ENCODE data around the gene WNK3.

WNK3 gene

GRCh38 chrX:54237014-54237413 lies 120.8 kb downstream of the WNK3 start:
- no peak for DNase-seq

- DNase-seq: no peak
Measured at GRCh38 chrX:54230435-54231148, 127.3 kb downstream of the WNK3 start.

GRCh38 chrX:54223581-54223980 lies 134.3 kb downstream of the WNK3 start:
- no peak for DNase-seq

GRCh38 chrX:54213603-54214002 lies 144.2 kb downstream of the WNK3 start:
- DNase-seq: no peak

- DNase-seq: no peak
Measured at GRCh38 chrX:54208531-54208930, 149.3 kb downstream of the WNK3 start.

- no peak for DNase-seq
Measured at GRCh38 chrX:54198262-54198661, 159.6 kb downstream of the WNK3 start.

GRCh38 chrX:54194982-54195588 lies 162.8 kb downstream of the WNK3 start:
- no peak for DNase-seq

- DNase-seq: no peak
Measured at GRCh38 chrX:54193085-54193821, 164.6 kb downstream of the WNK3 start.

GRCh38 chrX:54184474-54184873 lies 173.4 kb downstream of the WNK3 start:
- DNase-seq: no peak

GRCh38 chrX:54182864-54183613 lies 174.8 kb downstream of the WNK3 start, which contains the start of gene FAM120C:
Gene FAM120C, minus strand, starts transcription at chrX:54183254. Its CDS starts 56 bp downstream, at chrX:54183198.
- DNase-seq: peak; percentile 75

GRCh38 chrX:54182194-54182863 lies 175.5 kb downstream of the WNK3 start:
- DNase-seq: peak; percentile 73

- no peak for DNase-seq
Measured at GRCh38 chrX:54181202-54181953, 176.5 kb downstream of the WNK3 start.

GRCh38 chrX:54180403-54180802 lies 177.4 kb downstream of the WNK3 start:
- no peak for DNase-seq

GRCh38 chrX:54178100-54178940 lies 179.5 kb downstream of the WNK3 start:
- DNase-seq: no peak

GRCh38 chrX:54177306-54177705 lies 180.5 kb downstream of the WNK3 start:
- DNase-seq: no peak

GRCh38 chrX:54173791-54174190 lies 184.1 kb downstream of the WNK3 start:
- DNase-seq: no peak

GRCh38 chrX:54172455-54172854 lies 185.4 kb downstream of the WNK3 start:
- DNase-seq: no peak

- no peak for DNase-seq
Measured at GRCh38 chrX:54171527-54172250, 186.2 kb downstream of the WNK3 start.

- no peak for DNase-seq
Measured at GRCh38 chrX:54171091-54171490, 186.8 kb downstream of the WNK3 start.

GRCh38 chrX:54166915-54167314 lies 190.9 kb downstream of the WNK3 start:
- DNase-seq: no peak
